Measurements from ENCODE around the gene HUS1. TPM values are rescaled to one million over a fixed set of nuclear protein-coding genes. Genes with fewer than 3 reads are reported as not detected.

The HUS1 gene
- polyA plus RNA-seq, 2 of the 4 experiments (the other 2 are of a cell fraction): 18.0 to 39.8 TPM

- Histone ChIP-seq H3K4me1 (no peaks in the 10 kb centered on the region), H3K4me2 (no peak overlapping the region), H3K27ac (no peak overlapping the region), H3K9me3 (no peaks in the 10 kb centered on the region), H3K4me3 (no peak overlapping the region)
- no peak for ATAC-seq
- CTCF ChIA-PET: interaction anchor here (0.6 to 6.8 kb wide), 7 partner anchors 19 to 713 kb away, joined by 3 to 42 read pairs (median 7); partner anchors contain the start of gene PKD1L1
- WGBS (ENCODE audit: missing lambda C conversion rate): 94% methylated on average over 5 of the region's 5 CpGs
- POLR2A ChIA-PET: no interaction called here
- no peak for FAIRE-seq
- TF ChIP-seq HOXB5 (CRISPR knock-in tag; IDR thresholded peaks at IDR 0.05): no peak
- TF ChIP-seq CBX8 (IDR thresholded peaks at IDR 0.05): no peak
- TF ChIP-seq RCOR1 (IDR thresholded peaks at IDR 0.05; ENCODE audit: low read depth, low read length): no peak
- TF ChIP-seq SMC3 (IDR thresholded peaks at IDR 0.05): no peak
- TF ChIP-seq CBX2 (IDR thresholded peaks at IDR 0.05; ENCODE audit: borderline replicate concordance, low read depth): no peak
- no peak for TF ChIP-seq KDM5A (IDR thresholded peaks at IDR 0.05)
- TF ChIP-seq NR3C1 (IDR thresholded peaks at IDR 0.05): no peak
- no peak for TF ChIP-seq MYC (IDR thresholded peaks at IDR 0.05; ENCODE audit: borderline replicate concordance, low read length)
- TF ChIP-seq RARB (CRISPR knock-in tag; IDR thresholded peaks at IDR 0.05): no peak
- no peak for TF ChIP-seq CHD4 (IDR thresholded peaks at IDR 0.05; ENCODE audit: borderline replicate concordance)
- TF ChIP-seq USF2 (IDR thresholded peaks at IDR 0.05): no peak
- DNase-seq (ENCODE audit: low read depth in 1 of 2, low spot score in 1 of 2): no peak
Measured at GRCh38 chr7:47967123-47967522, 12.3 kb downstream of the HUS1 start.

GRCh38 chr7:47965456-47965855 is 14.0 kb downstream of the HUS1 start:
- ATAC-seq (no peak), DNase-seq (ENCODE audit: low read depth in 1 of 2, low spot score in 1 of 2) (no peak), FAIRE-seq (no peak)
- Histone ChIP-seq H3K4me3 (no peak overlapping the region), H3K4me1 (no peaks in the 10 kb centered on the region), H3K27ac (no peak overlapping the region), H3K9me3 (no peaks in the 10 kb centered on the region), H3K4me2 (no peak overlapping the region)
- WGBS (ENCODE audit: missing lambda C conversion rate): 98% methylated on average over 4 of the region's 5 CpGs
- CTCF ChIA-PET: interaction anchor here (1.4 to 6.8 kb wide), 4 partner anchors 10 to 699 kb away, joined by 3 to 42 read pairs (median 21); no protein-coding TSS in a partner anchor
- POLR2A ChIA-PET: no interaction called here
- TF ChIP-seq MAZ (IDR thresholded peaks at IDR 0.05; ENCODE audit: borderline replicate concordance, low read depth, low read length) (no peak), ATOH8 (CRISPR knock-in tag; IDR thresholded peaks at IDR 0.05; ENCODE audit: low read depth) (no peak), POLR2AphosphoS2 (conservative IDR thresholded peaks at IDR 0.05; ENCODE audit: low read length) (no peak), CBX8 (IDR thresholded peaks at IDR 0.05) (no peak), HOXB13 (CRISPR knock-in tag; IDR thresholded peaks at IDR 0.05; ENCODE audit: low read depth) (no peak), TP53 (CRISPR knock-in tag; IDR thresholded peaks at IDR 0.05) (no peak), NR3C1 (IDR thresholded peaks at IDR 0.05) (no peak), FOSB (CRISPR knock-in tag; IDR thresholded peaks at IDR 0.05) (no peak)

GRCh38 chr7:47962262-47962661 is 17.2 kb downstream of the HUS1 start:
- H3K27ac ChIP-seq: no peak overlapping the region
- H3K4me3 ChIP-seq: no peak overlapping the region
- CTCF ChIA-PET: interaction anchor here (0.7 to 6.8 kb wide), 3 partner anchors 17 to 193 kb away, joined by 3 to 42 read pairs (median 13); no protein-coding TSS in a partner anchor
- FAIRE-seq (no peak), ATAC-seq (no peak), DNase-seq (ENCODE audit: low read depth in 1 of 2, low spot score in 1 of 2) (no peak)
- no peak overlapping the region for H3K4me2 ChIP-seq
- H3K4me1 ChIP-seq: no peaks in the 10 kb centered on the region
- 92% methylated on average over 3 of the region's 3 CpGs for WGBS (ENCODE audit: missing lambda C conversion rate)
- TF ChIP-seq TFCP2L1 (CRISPR knock-in tag; IDR thresholded peaks at IDR 0.05): no peak
- TF ChIP-seq, protein P1, sequence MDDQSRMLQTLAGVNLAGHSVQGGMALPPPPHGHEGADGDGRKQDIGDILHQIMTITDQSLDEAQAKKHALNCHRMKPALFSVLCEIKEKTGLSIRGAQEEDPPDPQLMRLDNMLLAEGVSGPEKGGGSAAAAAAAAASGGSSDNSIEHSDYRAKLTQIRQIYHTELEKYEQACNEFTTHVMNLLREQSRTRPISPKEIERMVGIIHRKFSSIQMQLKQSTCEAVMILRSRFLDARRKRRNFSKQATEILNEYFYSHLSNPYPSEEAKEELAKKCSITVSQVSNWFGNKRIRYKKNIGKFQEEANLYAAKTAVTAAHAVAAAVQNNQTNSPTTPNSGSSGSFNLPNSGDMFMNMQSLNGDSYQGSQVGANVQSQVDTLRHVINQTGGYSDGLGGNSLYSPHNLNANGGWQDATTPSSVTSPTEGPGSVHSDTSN (IDR thresholded peaks at IDR 0.05): no peak
- no peak for TF ChIP-seq HOXB5 (CRISPR knock-in tag; IDR thresholded peaks at IDR 0.05)
- TF ChIP-seq BHLHE40 (IDR thresholded peaks at IDR 0.05; ENCODE audit: low read depth, low read length): no peak
- no peak for TF ChIP-seq KDM5A (IDR thresholded peaks at IDR 0.05)
- TF ChIP-seq, protein P2, sequence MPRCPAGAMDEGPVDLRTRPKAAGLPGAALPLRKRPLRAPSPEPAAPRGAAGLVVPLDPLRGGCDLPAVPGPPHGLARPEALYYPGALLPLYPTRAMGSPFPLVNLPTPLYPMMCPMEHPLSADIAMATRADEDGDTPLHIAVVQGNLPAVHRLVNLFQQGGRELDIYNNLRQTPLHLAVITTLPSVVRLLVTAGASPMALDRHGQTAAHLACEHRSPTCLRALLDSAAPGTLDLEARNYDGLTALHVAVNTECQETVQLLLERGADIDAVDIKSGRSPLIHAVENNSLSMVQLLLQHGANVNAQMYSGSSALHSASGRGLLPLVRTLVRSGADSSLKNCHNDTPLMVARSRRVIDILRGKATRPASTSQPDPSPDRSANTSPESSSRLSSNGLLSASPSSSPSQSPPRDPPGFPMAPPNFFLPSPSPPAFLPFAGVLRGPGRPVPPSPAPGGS (IDR thresholded peaks at IDR 0.05): no peak
- TF ChIP-seq NPAS2 (CRISPR knock-in tag; IDR thresholded peaks at IDR 0.05; ENCODE audit: borderline replicate concordance): no peak
- TF ChIP-seq HDAC2 (IDR thresholded peaks at IDR 0.05): no peak
- no peak for TF ChIP-seq MAX (IDR thresholded peaks at IDR 0.05)
- TF ChIP-seq MAFK (IDR thresholded peaks at IDR 0.05; ENCODE audit: partially characterized antibody): no peak
- no peak for TF ChIP-seq CHD2 (IDR thresholded peaks at IDR 0.05; ENCODE audit: low read length, partially characterized antibody)
- no peak for TF ChIP-seq RFX5 (IDR thresholded peaks at IDR 0.05)
- no peak for TF ChIP-seq JUNB (IDR thresholded peaks at IDR 0.05)
- no peaks in the 10 kb centered on the region for H3K9me3 ChIP-seq
- POLR2A ChIA-PET: no interaction called here

Measured in A549 (cell line).